HepG2 (cell line): ENCODE data around the gene DLST. TPM values are rescaled to one million over a fixed set of nuclear protein-coding genes. Genes with fewer than 3 reads are reported as not detected.

Experiments
- ARNT ChIP-seq: fragments of 450-650 bp; IDR thresholded peaks from 2 replicates; pipeline ENCODE4 v1.6.1; 2017
- CBFB ChIP-seq: sonication (generic); formaldehyde crosslinking; IDR thresholded peaks from 2 replicates; pipeline ENCODE4 v1.4.0; 2020; ENCODE audit warnings: missing genetic modification reagents
- DBP ChIP-seq: sonication (generic); formaldehyde crosslinking; IDR thresholded peaks from 2 replicates; pipeline ENCODE4 v1.4.0; 2020; ENCODE audit warnings: missing genetic modification reagents; ENCODE audit errors: not compliant biosample characterization
- FOXA1 ChIP-seq, 2 experiments: fragments of 450-650 bp in 1 of 2; sonication (generic) in 1 of 2; formaldehyde crosslinking in 1 of 2; IDR thresholded peaks; 2 replicates each; pipeline versions ENCODE4 v1.4.0 to v1.6.1; 2016 to 2020; ENCODE audit warnings: missing genetic modification reagents in 1 of 2
- KAT8 ChIP-seq: IDR thresholded peaks from 2 replicates; pipeline ENCODE4 v1.6.1; 2016; ENCODE audit warnings: missing genetic modification reagents, missing compliant biosample characterization
- KLF9 ChIP-seq: IDR thresholded peaks from 2 replicates; pipeline ENCODE4 v1.6.1; 2016; ENCODE audit warnings: low read depth
- MAFK ChIP-seq, 2 experiments: IDR thresholded peaks in 1 of 2; conservative IDR thresholded peaks in 1 of 2; 2 replicates each; pipeline ENCODE4 v1.6.1; 2011; ENCODE audit warnings: improper control_type of control experiment in 2 of 2, low read length in 2 of 2
- MED13 ChIP-seq: sonication (generic); formaldehyde crosslinking; IDR thresholded peaks from 2 replicates; pipeline ENCODE4 v1.5.0; 2020; ENCODE audit warnings: missing genetic modification reagents
- MEIS1 ChIP-seq: sonication (generic); formaldehyde crosslinking; IDR thresholded peaks from 2 replicates; pipeline ENCODE4 v1.9.0; 2021; ENCODE audit warnings: mild to moderate bottlenecking, missing genetic modification reagents, moderate library complexity, borderline replicate concordance
- RNF219 ChIP-seq: sonication (generic); formaldehyde crosslinking; IDR thresholded peaks from 2 replicates; pipeline ENCODE4 v1.5.0; 2020; ENCODE audit warnings: mild to moderate bottlenecking, missing genetic modification reagents
- SMC3 ChIP-seq: IDR thresholded peaks from 2 replicates; pipeline ENCODE4 v1.6.1; 2011; ENCODE audit warnings: low read length, improper control_type of control experiment
- THAP11 ChIP-seq: IDR thresholded peaks from 2 replicates; pipeline ENCODE4 v1.6.1; 2016; ENCODE audit warnings: missing biosample characterization, missing genetic modification reagents
- U2AF2 ChIP-seq: fragments of 200-400 bp; formaldehyde crosslinking; IDR thresholded peaks from 2 replicates; pipeline ENCODE4 v1.6.1; 2017; ENCODE audit warnings: low read depth, mild to moderate bottlenecking, low read length
- YY1 ChIP-seq: IDR thresholded peaks from 2 replicates; pipeline ENCODE4 v1.6.1; 2011; ENCODE audit warnings: low read length, low read depth, moderate library complexity, mild to moderate bottlenecking; ENCODE audit not compliant: insufficient read depth, insufficient replicate concordance
- ZBTB21 ChIP-seq: sonication (generic); formaldehyde crosslinking; IDR thresholded peaks from 2 replicates; pipeline ENCODE4 v1.4.0; 2020; ENCODE audit warnings: missing genetic modification reagents
- ZBTB38 ChIP-seq: sonication (generic); formaldehyde crosslinking; IDR thresholded peaks from 2 replicates; pipeline ENCODE4 v1.5.1; 2020; ENCODE audit warnings: mild to moderate bottlenecking, missing genetic modification reagents
- ZIK1 ChIP-seq: sonication (generic); formaldehyde crosslinking; IDR thresholded peaks from 2 replicates; pipeline ENCODE4 v1.5.0; 2020; ENCODE audit warnings: mild to moderate bottlenecking, low read depth, missing genetic modification reagents, borderline replicate concordance
- ZMYM4 ChIP-seq: sonication (generic); formaldehyde crosslinking; IDR thresholded peaks from 2 replicates; pipeline ENCODE4 v1.8.1; 2023; ENCODE audit warnings: mild to moderate bottlenecking, missing genetic modification reagents
- ZNF562 ChIP-seq: sonication (generic); formaldehyde crosslinking; IDR thresholded peaks from 2 replicates; pipeline ENCODE4 v1.8.0; 2022; ENCODE audit warnings: missing genetic modification reagents, borderline replicate concordance
- ZNF773 ChIP-seq: sonication (generic); formaldehyde crosslinking; IDR thresholded peaks from 2 replicates; pipeline ENCODE4 v1.4.0; 2020; ENCODE audit warnings: missing genetic modification reagents, borderline replicate concordance
- ZNF777 ChIP-seq: sonication (generic); formaldehyde crosslinking; IDR thresholded peaks from 2 replicates; pipeline ENCODE4 v1.4.0; 2020; ENCODE audit warnings: missing genetic modification reagents
- polyA plus RNA-seq, 8 experiments: library from polyadenylated mRNA; depleted of rRNA in 3 of 8; stranded (reverse) in 7 of 8; unstranded in 1 of 8; fragments of >200 nt; fragmentation: Illumina TruSeq in 4 of 8; extraction: Trizol in 4 of 8; gene quantifications; 2 replicates each; pipeline versions ENCODE4 v1.2.1 to v1.2.3, GENCODE V29; 2011 to 2016; ENCODE audit warnings: low read depth in 4 of 8, missing spikeins in 1 of 8, mixed read lengths in 1 of 8; ENCODE audit not compliant: insufficient read depth in 1 of 8
- total RNA-seq, 5 experiments: library from RNA; depleted of rRNA; stranded (reverse); fragments of >200 nt; fragmentation: Illumina TruSeq; extraction: Trizol; gene quantifications; 2 replicates each; pipeline ENCODE4 v1.2.3, GENCODE V29; 2016; ENCODE audit warnings: low read depth in 1 of 5
- TF ChIP-seq, protein P1 (sequence below): sonication (generic); formaldehyde crosslinking; IDR thresholded peaks from 2 replicates; pipeline ENCODE4 v1.4.0; 2020; ENCODE audit warnings: mild to moderate bottlenecking, missing genetic modification reagents
- TF ChIP-seq, protein P2 (sequence below): IDR thresholded peaks from 2 replicates; pipeline ENCODE4 v1.6.1; 2016; ENCODE audit warnings: low read depth, control low read depth
- TF ChIP-seq, protein P3 (sequence below): sonication (generic); formaldehyde crosslinking; conservative IDR thresholded peaks from 2 replicates; pipeline ENCODE4 v1.8.1; 2023; ENCODE audit warnings: missing genetic modification reagents
- TF ChIP-seq, protein P4 (sequence below): sonication (generic); formaldehyde crosslinking; IDR thresholded peaks from 2 replicates; pipeline ENCODE4 v1.8.1; 2023; ENCODE audit warnings: mild to moderate bottlenecking, missing genetic modification reagents, borderline replicate concordance

DLST gene
- total and polyA plus RNA-seq, 2 of the 13 experiments (the other 11 are each of a cell fraction or from before 2014, with no cell fraction given), result 56.5 to 94.3 TPM

- TF ChIP-seq RNF219 (CRISPR knock-in tag), result no peak
- TF ChIP-seq DBP (CRISPR knock-in tag), result no peak
- TF ChIP-seq CBFB, result peak; percentile 83
- TF ChIP-seq KAT8 (CRISPR knock-in tag), result peak; percentile 92
- no peak for TF ChIP-seq SMC3
- peak; percentile 88 for TF ChIP-seq THAP11 (CRISPR knock-in tag)
- TF ChIP-seq, protein P1, sequence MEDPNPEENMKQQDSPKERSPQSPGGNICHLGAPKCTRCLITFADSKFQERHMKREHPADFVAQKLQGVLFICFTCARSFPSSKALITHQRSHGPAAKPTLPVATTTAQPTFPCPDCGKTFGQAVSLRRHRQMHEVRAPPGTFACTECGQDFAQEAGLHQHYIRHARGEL, result no peak
- TF ChIP-seq, protein P2, sequence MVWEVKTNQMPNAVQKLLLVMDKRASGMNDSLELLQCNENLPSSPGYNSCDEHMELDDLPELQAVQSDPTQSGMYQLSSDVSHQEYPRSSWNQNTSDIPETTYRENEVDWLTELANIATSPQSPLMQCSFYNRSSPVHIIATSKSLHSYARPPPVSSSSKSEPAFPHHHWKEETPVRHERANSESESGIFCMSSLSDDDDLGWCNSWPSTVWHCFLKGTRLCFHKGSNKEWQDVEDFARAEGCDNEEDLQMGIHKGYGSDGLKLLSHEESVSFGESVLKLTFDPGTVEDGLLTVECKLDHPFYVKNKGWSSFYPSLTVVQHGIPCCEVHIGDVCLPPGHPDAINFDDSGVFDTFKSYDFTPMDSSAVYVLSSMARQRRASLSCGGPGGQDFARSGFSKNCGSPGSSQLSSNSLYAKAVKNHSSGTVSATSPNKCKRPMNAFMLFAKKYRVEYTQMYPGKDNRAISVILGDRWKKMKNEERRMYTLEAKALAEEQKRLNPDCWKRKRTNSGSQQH (CRISPR knock-in tag), result no peak
- TF ChIP-seq FOXA1 (IDR thresholded peaks at IDR 0.05), result no peak
- no peak for TF ChIP-seq FOXA1 (CRISPR knock-in tag; IDR thresholded peaks at IDR 0.05)
- TF ChIP-seq ZIK1 (CRISPR knock-in tag), result 0 out of 2 replicates have a peak, but pooled peaks have one; percentile 60
- no peak for TF ChIP-seq ARNT
- no peak for TF ChIP-seq KLF9
- TF ChIP-seq, protein P3, sequence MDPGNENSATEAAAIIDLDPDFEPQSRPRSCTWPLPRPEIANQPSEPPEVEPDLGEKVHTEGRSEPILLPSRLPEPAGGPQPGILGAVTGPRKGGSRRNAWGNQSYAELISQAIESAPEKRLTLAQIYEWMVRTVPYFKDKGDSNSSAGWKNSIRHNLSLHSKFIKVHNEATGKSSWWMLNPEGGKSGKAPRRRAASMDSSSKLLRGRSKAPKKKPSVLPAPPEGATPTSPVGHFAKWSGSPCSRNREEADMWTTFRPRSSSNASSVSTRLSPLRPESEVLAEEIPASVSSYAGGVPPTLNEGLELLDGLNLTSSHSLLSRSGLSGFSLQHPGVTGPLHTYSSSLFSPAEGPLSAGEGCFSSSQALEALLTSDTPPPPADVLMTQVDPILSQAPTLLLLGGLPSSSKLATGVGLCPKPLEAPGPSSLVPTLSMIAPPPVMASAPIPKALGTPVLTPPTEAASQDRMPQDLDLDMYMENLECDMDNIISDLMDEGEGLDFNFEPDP (CRISPR knock-in tag), result 0 out of 2 replicates have a peak, but pooled peaks have one; percentile 41
- 0 out of 2 replicates have a peak, but pooled peaks have one; percentile 50 for TF ChIP-seq MED13 (CRISPR knock-in tag)
- peak; percentile 51; the same call in 1 of the 2 replicates for TF ChIP-seq ZBTB38
- no peak for TF ChIP-seq ZNF562 (CRISPR knock-in tag)
- TF ChIP-seq ZNF773 (CRISPR knock-in tag), result no peak
- TF ChIP-seq ZBTB21 (CRISPR knock-in tag), result no peak
- no peak for TF ChIP-seq MAFK (conservative IDR thresholded peaks at IDR 0.05 in 1 of 2, IDR thresholded peaks at IDR 0.05 in 1 of 2; ENCODE audit: low read length in 2 of 2)
- TF ChIP-seq, protein P4, sequence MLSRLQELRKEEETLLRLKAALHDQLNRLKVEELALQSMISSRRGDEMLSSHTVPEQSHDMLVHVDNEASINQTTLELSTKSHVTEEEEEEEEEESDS (CRISPR knock-in tag), result 0 out of 2 replicates have a peak, but pooled peaks have one; percentile 27
- TF ChIP-seq U2AF2, result no peak
- peak; percentile 66 for TF ChIP-seq ZNF777 (CRISPR knock-in tag)
- peak; percentile 58 for TF ChIP-seq YY1
- TF ChIP-seq MEIS1 (CRISPR knock-in tag), result no peak
- TF ChIP-seq ZMYM4 (CRISPR knock-in tag), result peak; percentile 81
Measured at GRCh38 chr14:74881431-74882102, at the start of gene DLST (continued).
